IPS-NIHi11 (cell line): ENCODE results near the gene ALG11.
"Not testable (repeated sequence)": the region's sequence is repeated elsewhere in the genome, so short reads cannot be mapped to it uniquely, and the experiment has no call there.

ENCODE experiments used
- DNase-seq: peaks from one replicate; pipeline ENCODE4 v3.0.0; 2012; ENCODE audit warnings: mixed read lengths, low spot score

Gene ALG11

GRCh38 chr13:52029569-52029968 lies 17.4 kb downstream of the ALG11 start:
- no peak for DNase-seq

- DNase-seq: not testable (repeated sequence)
These were observed 18.2 kb downstream of the ALG11 start for GRCh38 chr13:52030401-52030800.

GRCh38 chr13:52033039-52033438 lies 20.8 kb downstream of the ALG11 start:
- DNase-seq: no peak

GRCh38 chr13:52034616-52035226 lies 22.5 kb downstream of the ALG11 start:
- DNase-seq: no peak

- no peak for DNase-seq
These were observed 23.8 kb downstream of the ALG11 start for GRCh38 chr13:52036037-52036436.

GRCh38 chr13:52043675-52044074 lies 31.5 kb downstream of the ALG11 start:
- no peak for DNase-seq

- no peak for DNase-seq
These were observed 35.3 kb downstream of the ALG11 start for GRCh38 chr13:52047463-52047862.

GRCh38 chr13:52048516-52048915 lies 36.3 kb downstream of the ALG11 start:
- no peak for DNase-seq

GRCh38 chr13:52051400-52051799 lies 39.2 kb downstream of the ALG11 start:
- no peak for DNase-seq

GRCh38 chr13:52053460-52053859 lies 41.3 kb downstream of the ALG11 start:
- DNase-seq: peak; percentile 17

GRCh38 chr13:52061064-52061463 lies 48.9 kb downstream of the ALG11 start:
- not testable (repeated sequence) for DNase-seq

- DNase-seq: no peak
These were observed 49.4 kb downstream of the ALG11 start for GRCh38 chr13:52061587-52061986.

- no peak for DNase-seq
These were observed 55.0 kb downstream of the ALG11 start for GRCh38 chr13:52067237-52067636.

GRCh38 chr13:52070929-52071523 lies 58.8 kb downstream of the ALG11 start:
- DNase-seq: no peak
